Neural cell (in vitro differentiated cells): ENCODE results near the gene CCND3.

Experiments used
- CTCF ChIP-seq: fragments of 450-650 bp; IDR thresholded peaks from 2 replicates; pipeline ENCODE4 v1.5.1; 2014; ENCODE audit warnings: antibody characterized with exemption, mild to moderate bottlenecking, moderate library complexity; ENCODE audit not compliant: poor library complexity, severe bottlenecking
- POLR2AphosphoS5 ChIP-seq: IDR thresholded peaks from 2 replicates; pipeline ENCODE4 v1.6.1; 2012
- SMC3 ChIP-seq: fragments of 450-650 bp; conservative IDR thresholded peaks from 2 replicates; pipeline ENCODE4 v1.6.1; 2014; ENCODE audit warnings: antibody characterized with exemption, mild to moderate bottlenecking, moderate library complexity; ENCODE audit not compliant: poor library complexity

- peak; percentile 19 for TF ChIP-seq CTCF
- no peak for TF ChIP-seq POLR2AphosphoS5
- peak; percentile 32 for TF ChIP-seq SMC3
Measured at GRCh38 chr6:41895300-41896233, 46.0 kb downstream of the CCND3 start, which contains the start of gene USP49.
